Measurements from ENCODE around the gene ENDOV.

Gene ENDOV

GRCh38 chr17:80470603-80471002 lies 55.6 kb downstream of the ENDOV start:
- Histone ChIP-seq H3K4me1 (ENCODE audit: low read depth, poor library complexity, severe bottlenecking) (no peaks in the 10 kb centered on the region), H3K79me2 (ENCODE audit: insufficient read depth, low read depth) (no peaks in the 10 kb centered on the region), H3K4me3 (IDR thresholded peaks at IDR 0.05; ENCODE audit: insufficient read depth, low read depth, low read length) (no peak overlapping the region), H3K27ac (no peak overlapping the region), H3K27me3 (ENCODE audit: insufficient read depth, low read depth) (peaks cover 99% of the 10 kb centered on the region), H3K36me3 (ENCODE audit: insufficient read depth) (no peaks in the 10 kb centered on the region), H2AFZ (ENCODE audit: low read depth) (no peak overlapping the region), H3K4me2 (no peak overlapping the region), H3K9ac (no peak overlapping the region), H4K20me1 (ENCODE audit: insufficient read depth) (no peaks in the 10 kb centered on the region)
- no peak for TF ChIP-seq CTCF (conservative IDR thresholded peaks at IDR 0.05; ENCODE audit: low read depth, low read length)

GRCh38 chr17:80471922-80472321 lies 57.0 kb downstream of the ENDOV start:
- no peak overlapping the region for H2AFZ ChIP-seq (ENCODE audit: low read depth)
- no peak overlapping the region for H3K27ac ChIP-seq
- H3K9ac ChIP-seq: no peak overlapping the region
- peaks cover 88% of the 10 kb centered on the region for H3K27me3 ChIP-seq (ENCODE audit: insufficient read depth, low read depth)
- H3K79me2 ChIP-seq (ENCODE audit: insufficient read depth, low read depth): no peaks in the 10 kb centered on the region
- no peaks in the 10 kb centered on the region for H3K36me3 ChIP-seq (ENCODE audit: insufficient read depth)
- no peaks in the 10 kb centered on the region for H3K4me1 ChIP-seq (ENCODE audit: low read depth, poor library complexity, severe bottlenecking)
- H3K4me3 ChIP-seq (IDR thresholded peaks at IDR 0.05; ENCODE audit: insufficient read depth, low read depth, low read length): no peak overlapping the region
- H3K4me2 ChIP-seq: no peak overlapping the region
- no peak for TF ChIP-seq CTCF (conservative IDR thresholded peaks at IDR 0.05; ENCODE audit: low read depth, low read length)
- no peaks in the 10 kb centered on the region for H4K20me1 ChIP-seq (ENCODE audit: insufficient read depth)

GRCh38 chr17:80472996-80473395 lies 58.0 kb downstream of the ENDOV start:
- Histone ChIP-seq H3K9ac (no peak overlapping the region), H3K4me1 (ENCODE audit: low read depth, poor library complexity, severe bottlenecking) (no peaks in the 10 kb centered on the region), H3K4me3 (IDR thresholded peaks at IDR 0.05; ENCODE audit: insufficient read depth, low read depth, low read length) (no peak overlapping the region), H2AFZ (ENCODE audit: low read depth) (no peak overlapping the region), H3K4me2 (no peak overlapping the region), H3K79me2 (ENCODE audit: insufficient read depth, low read depth) (no peaks in the 10 kb centered on the region), H3K36me3 (ENCODE audit: insufficient read depth) (no peaks in the 10 kb centered on the region), H3K27me3 (ENCODE audit: insufficient read depth, low read depth) (peaks cover 78% of the 10 kb centered on the region), H4K20me1 (ENCODE audit: insufficient read depth) (no peaks in the 10 kb centered on the region), H3K27ac (no peak overlapping the region)
- TF ChIP-seq CTCF (conservative IDR thresholded peaks at IDR 0.05; ENCODE audit: low read depth, low read length): no peak

GRCh38 chr17:80473701-80474100 lies 58.7 kb downstream of the ENDOV start:
- Histone ChIP-seq H3K27ac (no peak overlapping the region), H3K27me3 (ENCODE audit: insufficient read depth, low read depth) (peaks cover 74% of the 10 kb centered on the region), H3K79me2 (ENCODE audit: insufficient read depth, low read depth) (no peaks in the 10 kb centered on the region), H3K36me3 (ENCODE audit: insufficient read depth) (no peaks in the 10 kb centered on the region), H2AFZ (ENCODE audit: low read depth) (no peak overlapping the region), H3K4me2 (no peak overlapping the region), H3K9ac (no peak overlapping the region), H3K4me1 (ENCODE audit: low read depth, poor library complexity, severe bottlenecking) (no peaks in the 10 kb centered on the region), H4K20me1 (ENCODE audit: insufficient read depth) (no peaks in the 10 kb centered on the region), H3K4me3 (IDR thresholded peaks at IDR 0.05; ENCODE audit: insufficient read depth, low read depth, low read length) (no peak overlapping the region)
- TF ChIP-seq CTCF (conservative IDR thresholded peaks at IDR 0.05; ENCODE audit: low read depth, low read length): no peak
